K562 (cell line): Measurements from ENCODE around the gene CTBP2. TPM values are rescaled to one million over a fixed set of nuclear protein-coding genes. Genes with fewer than 3 reads are reported as not detected.

ENCODE experiments used
- MGA ChIP-seq: fragments of 450-650 bp; IDR thresholded peaks from 2 replicates; pipeline ENCODE4 v1.6.1; 2016; ENCODE audit warnings: mild to moderate bottlenecking, moderate library complexity
- ZNF146 ChIP-seq: IDR thresholded peaks from one replicate; pipeline ENCODE4 v1.6.1; 2018; ENCODE audit warnings: missing compliant biosample characterization; ENCODE audit not compliant: unreplicated experiment
- polyA plus RNA-seq, 8 experiments: library from polyadenylated mRNA; depleted of rRNA in 4 of 8; stranded (reverse) in 5 of 8; unstranded in 3 of 8; fragments of >200 nt; fragmentation: Nextera tagmentation in 2 of 8; fragmentation: Illumina TruSeq in 1 of 8; extraction: Ambion mirVana in 2 of 8; extraction: Trizol in 1 of 8; gene quantifications; 2 replicates each; pipeline versions ENCODE4 v1.2.1 to v1.2.3, GENCODE V29; 2011 to 2014; ENCODE audit warnings: inconsistent platforms in 1 of 8, missing spikeins in 1 of 8
- total RNA-seq, 7 experiments: library from RNA; depleted of rRNA in 6 of 7; stranded (reverse); fragments of >200 nt in 6 of 7; fragmentation: Illumina TruSeq in 2 of 7; extraction: Trizol in 2 of 7; gene quantifications; 2 replicates each; pipeline versions ENCODE4 v1.2.1 to v1.2.3, GENCODE V29; 2011 to 2021; ENCODE audit warnings: low replicate concordance in 1 of 7

The CTBP2 gene
- total and polyA plus RNA-seq, 9 of the 15 experiments (the other 6 are each of a cell fraction or from before 2014, with no cell fraction given): 1.3 to 8.8 (median 5.1) TPM

DNA sequence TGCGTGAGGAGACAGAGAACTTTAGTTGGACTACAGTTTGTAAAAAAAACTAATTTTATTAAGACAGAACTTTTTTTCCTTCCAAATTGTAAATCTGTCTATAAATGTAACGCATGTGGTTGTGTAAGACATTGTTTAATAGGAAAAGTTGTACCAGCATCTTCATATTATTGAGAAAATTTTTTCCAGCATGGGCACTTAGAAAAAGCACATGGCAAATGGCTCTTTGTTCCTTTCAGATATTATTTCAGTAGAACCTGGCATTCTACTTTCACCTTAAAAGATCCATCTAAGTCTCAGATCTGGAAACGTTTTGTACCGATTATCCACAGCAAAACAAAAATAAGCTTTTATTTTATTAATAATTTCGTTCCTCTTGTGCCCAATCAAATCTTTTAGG is 175.2 kb downstream of the CTBP2 start (continued):
- TF ChIP-seq MGA (no peak), ZNF146 (CRISPR knock-in tag) (no peak)
